PC-3 (cell line): ENCODE data around the gene VSIR. TPM values are rescaled to one million over a fixed set of nuclear protein-coding genes. Genes with fewer than 3 reads are reported as not detected.

ENCODE experiments used
- ATAC-seq: fragments of 200-7000 bp; cut with Tn5 transposase; 2 replicates; pipeline ENCODE4 v1.9.1; 2020; ENCODE audit warnings: mild to moderate bottlenecking, moderate library complexity
- BruUV-seq: library from RNA; stranded (reverse); fragments of 400-500 nt; replicated peaks from 2 replicates; lab custom pipeline; 2021; lab: Mats Ljungman, UMichigan
- CTCF ChIA-PET: fragments of 300-600 bp; sonication (Branson Sonifier 250); formaldehyde crosslinking; loops from one replicate; lab custom pipeline; 2022; ENCODE audit warnings: antibody characterized with exemption; lab: Charles Lee
- POLR2A ChIA-PET: fragments of 300-600 bp; sonication (Branson Sonifier 250); formaldehyde crosslinking; loops from one replicate; lab custom pipeline; 2022; ENCODE audit warnings: antibody characterized with exemption; ENCODE audit not compliant: unreplicated experiment; lab: Charles Lee
- DNase-seq: peaks from one replicate; pipeline ENCODE4 v3.0.0-alpha.2; 2015
- H2AFZ ChIP-seq: fragments of 300-600 bp; sonication (generic); 2 replicates; pipeline ENCODE4 v1.6.0; 2016; ENCODE audit warnings: antibody characterized with exemption, low read length
- H3F3A ChIP-seq: fragments of 300-600 bp; sonication (generic); one replicate; pipeline ENCODE4 v1.6.0; 2017; ENCODE audit warnings: antibody characterized with exemption, low read length, control low read depth, mild to moderate bottlenecking; ENCODE audit not compliant: unreplicated experiment
- H3K27ac ChIP-seq: fragments of 300-600 bp; sonication (generic); 2 replicates; pipeline ENCODE4 v1.5.1; 2016; ENCODE audit warnings: mild to moderate bottlenecking, low read length
- H3K27me3 ChIP-seq: fragments of 300-600 bp; sonication (generic); 2 replicates; pipeline ENCODE4 v1.6.1; 2016; ENCODE audit warnings: low read length, mixed read lengths
- H3K36me3 ChIP-seq: fragments of 300-600 bp; sonication (generic); 2 replicates; pipeline ENCODE4 v1.6.1; 2016; ENCODE audit warnings: low read depth, mixed run types, low read length, mixed read lengths
- H3K4me1 ChIP-seq: fragments of 300-600 bp; sonication (generic); 2 replicates; pipeline ENCODE4 v1.5.1; 2016; ENCODE audit warnings: low read length; ENCODE audit not compliant: insufficient read depth
- H3K4me2 ChIP-seq: fragments of 300-600 bp; sonication (generic); 2 replicates; pipeline ENCODE4 v1.6.0; 2016; ENCODE audit warnings: low read length
- H3K4me3 ChIP-seq: fragments of 300-600 bp; sonication (generic); 2 replicates; pipeline ENCODE4 v1.5.1; 2016; ENCODE audit warnings: mild to moderate bottlenecking, low read length, mixed read lengths
- H3K79me2 ChIP-seq: fragments of 300-600 bp; sonication (generic); 2 replicates; pipeline ENCODE4 v1.6.1; 2017; ENCODE audit warnings: low read length, mixed read lengths
- H3K9ac ChIP-seq: fragments of 300-600 bp; sonication (generic); 2 replicates; pipeline ENCODE4 v1.6.0; 2016; ENCODE audit warnings: mild to moderate bottlenecking, low read length
- H3K9me2 ChIP-seq: fragments of 300-600 bp; sonication (generic); replicated peaks from 2 replicates; pipeline ENCODE4 v1.6.1; 2016; ENCODE audit warnings: mixed run types, low read length, mixed read lengths
- H3K9me3 ChIP-seq: fragments of 300-600 bp; sonication (generic); 2 replicates; pipeline ENCODE4 v1.6.1; 2016; ENCODE audit warnings: low read length, mixed read lengths
- H4K20me1 ChIP-seq: fragments of 300-600 bp; sonication (generic); 2 replicates; pipeline ENCODE4 v1.6.1; 2016; ENCODE audit warnings: low read length, mixed read lengths
- CTCF ChIP-seq: fragments of 300-600 bp; sonication (generic); conservative IDR thresholded peaks from 2 replicates; pipeline ENCODE4 v1.5.1; 2017; ENCODE audit warnings: antibody characterized with exemption, low read depth, mild to moderate bottlenecking, low read length
- EZH2 ChIP-seq: fragments of 300-600 bp; sonication (generic); IDR thresholded peaks from one replicate; pipeline ENCODE4 v1.6.1; 2017; ENCODE audit warnings: antibody characterized with exemption, mild to moderate bottlenecking, low read length; ENCODE audit not compliant: unreplicated experiment
- EZH2phosphoT487 ChIP-seq: fragments of 300-600 bp; sonication (generic); IDR thresholded peaks from 2 replicates; pipeline ENCODE4 v1.6.1; 2018; ENCODE audit warnings: mild to moderate bottlenecking, antibody characterized with exemption, low read length, borderline replicate concordance
- intact Hi-C: fragments of 100-400 bp; cut with micrococcal nuclease; formaldehyde crosslinking; loops from 2 replicates; pipeline ENCODE4 v1.9.0; 2023
- total RNA-seq: library from RNA; depleted of rRNA; stranded (reverse); fragments of >200 nt; gene quantifications from 2 replicates; pipeline ENCODE4 v1.2.3, GENCODE V29; 2014

Gene VSIR
- total RNA-seq, 1 experiment from 2014 or later, result 14.1 TPM

GRCh38 chr10:71788954-71789353 is 15.6 kb upstream of the VSIR start:
- BruUV-seq, result no TSS peak

GRCh38 chr10:71784679-71785272 is 11.5 kb upstream of the VSIR start:
- no peak overlapping the region for H2AFZ ChIP-seq
- no peaks in the 10 kb centered on the region for H3F3A ChIP-seq
- H3K27ac ChIP-seq, result no peak overlapping the region
- ChIA-PET POLR2A (no interaction called here), CTCF (no interaction called here)
- H3K4me2 ChIP-seq, result no peak overlapping the region
- H3K9me3 ChIP-seq, result no peaks in the 10 kb centered on the region
- no TSS peak for BruUV-seq
- DNase-seq (no peak), ATAC-seq (no peak)
- H3K4me3 ChIP-seq, result no peak overlapping the region
- TF ChIP-seq EZH2 (no peak), EZH2phosphoT487 (no peak), CTCF (no peak)
- intact Hi-C loops, result no loop called here
- H3K79me2 ChIP-seq, result no peaks in the 10 kb centered on the region
- no peaks in the 10 kb centered on the region for H3K9me2 ChIP-seq
- no peaks in the 10 kb centered on the region for H3K4me1 ChIP-seq
- H3K9ac ChIP-seq, result no peak overlapping the region
- no peaks in the 10 kb centered on the region for H4K20me1 ChIP-seq
- H3K27me3 ChIP-seq, result no peaks in the 10 kb centered on the region
- no peaks in the 10 kb centered on the region for H3K36me3 ChIP-seq

More at GRCh38 chr10:71788954-71789353, 15.6 kb upstream of the VSIR start:
- DNase-seq (no peak), ATAC-seq (no peak)
- no peak overlapping the region for H2AFZ ChIP-seq
- no peak overlapping the region for H3K4me2 ChIP-seq
- H3K36me3 ChIP-seq, result no peaks in the 10 kb centered on the region
- no peaks in the 10 kb centered on the region for H3K4me1 ChIP-seq
- H3K9me3 ChIP-seq, result no peaks in the 10 kb centered on the region
- no peaks in the 10 kb centered on the region for H4K20me1 ChIP-seq
- intact Hi-C loops, result no loop called here
- no peak overlapping the region for H3K4me3 ChIP-seq
- no peaks in the 10 kb centered on the region for H3K79me2 ChIP-seq
- ChIA-PET CTCF (no interaction called here), POLR2A (no interaction called here)
- H3K9ac ChIP-seq, result no peak overlapping the region
- TF ChIP-seq CTCF, result no peak
- TF ChIP-seq EZH2phosphoT487, result no peak
- no peak for TF ChIP-seq EZH2
- no peaks in the 10 kb centered on the region for H3F3A ChIP-seq
- no peaks in the 10 kb centered on the region for H3K9me2 ChIP-seq
- H3K27ac ChIP-seq, result no peak overlapping the region
- H3K27me3 ChIP-seq, result no peaks in the 10 kb centered on the region

GRCh38 chr10:71783917-71784678 is 10.8 kb upstream of the VSIR start:
- ChIA-PET POLR2A (no interaction called here), CTCF (no interaction called here)
- DNase-seq, result no peak
- no peaks in the 10 kb centered on the region for H3K4me1 ChIP-seq
- H3K9me3 ChIP-seq, result no peaks in the 10 kb centered on the region
- H3K9ac ChIP-seq, result no peak overlapping the region
- no peaks in the 10 kb centered on the region for H4K20me1 ChIP-seq
- H3K36me3 ChIP-seq, result no peaks in the 10 kb centered on the region
- H3K9me2 ChIP-seq, result no peaks in the 10 kb centered on the region
- no peaks in the 10 kb centered on the region for H3K27me3 ChIP-seq
- H3K27ac ChIP-seq, result no peak overlapping the region
- H3F3A ChIP-seq, result no peaks in the 10 kb centered on the region
- BruUV-seq, result no TSS peak
- H3K79me2 ChIP-seq, result no peaks in the 10 kb centered on the region
- intact Hi-C loops, result no loop called here
- H3K4me3 ChIP-seq, result no peak overlapping the region
- no peak overlapping the region for H2AFZ ChIP-seq
- TF ChIP-seq EZH2 (no peak), CTCF (no peak), EZH2phosphoT487 (no peak)
- no peak overlapping the region for H3K4me2 ChIP-seq
- no peak for ATAC-seq
